ENCODE results near the gene DNPH1.

DNPH1 gene

GRCh38 chr6:43211955-43212354 lies 17.3 kb downstream of the DNPH1 start:
- DNase-seq, result no peak

GRCh38 chr6:43207286-43207685 lies 22.0 kb downstream of the DNPH1 start:
- no peak for DNase-seq

DNA sequence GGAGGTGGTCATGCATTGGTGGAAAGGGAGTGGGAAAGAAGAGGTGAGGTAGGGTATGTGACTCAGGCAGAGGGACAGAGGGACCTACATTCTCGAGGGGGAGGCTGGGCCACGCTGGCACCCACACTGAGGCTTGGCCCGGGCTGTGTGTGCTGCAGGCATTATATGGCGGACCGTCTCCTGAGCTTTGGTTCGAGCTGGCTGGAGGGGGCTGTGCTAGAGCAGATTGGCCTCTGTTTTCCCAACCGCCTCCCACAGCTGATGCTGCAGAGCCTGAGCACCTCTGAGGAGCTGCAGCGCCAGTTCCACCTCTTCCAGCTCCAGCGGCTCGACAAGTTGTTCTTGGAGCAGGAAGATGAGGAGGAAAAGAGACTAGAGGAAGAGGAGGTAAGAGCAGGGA lies 23.4 kb downstream of the DNPH1 start:
- DNase-seq, result no peak

- DNase-seq, result no peak
Observed at GRCh38 chr6:43204271-43205105, 24.8 kb downstream of the DNPH1 start.

- no peak for DNase-seq
Observed at GRCh38 chr6:43203718-43204095, 25.6 kb downstream of the DNPH1 start.

GRCh38 chr6:43203029-43203717 lies 26.1 kb downstream of the DNPH1 start:
- DNase-seq, result no peak

GRCh38 chr6:43202451-43202850 lies 26.8 kb downstream of the DNPH1 start:
- DNase-seq, result no peak

- no peak for DNase-seq
Observed at GRCh38 chr6:43200541-43200940, 28.7 kb downstream of the DNPH1 start.

- DNase-seq, result no peak
Observed at GRCh38 chr6:43199912-43200311, 29.4 kb downstream of the DNPH1 start.

GRCh38 chr6:43196337-43196736 lies 32.9 kb downstream of the DNPH1 start:
- DNase-seq, result no peak

DNA sequence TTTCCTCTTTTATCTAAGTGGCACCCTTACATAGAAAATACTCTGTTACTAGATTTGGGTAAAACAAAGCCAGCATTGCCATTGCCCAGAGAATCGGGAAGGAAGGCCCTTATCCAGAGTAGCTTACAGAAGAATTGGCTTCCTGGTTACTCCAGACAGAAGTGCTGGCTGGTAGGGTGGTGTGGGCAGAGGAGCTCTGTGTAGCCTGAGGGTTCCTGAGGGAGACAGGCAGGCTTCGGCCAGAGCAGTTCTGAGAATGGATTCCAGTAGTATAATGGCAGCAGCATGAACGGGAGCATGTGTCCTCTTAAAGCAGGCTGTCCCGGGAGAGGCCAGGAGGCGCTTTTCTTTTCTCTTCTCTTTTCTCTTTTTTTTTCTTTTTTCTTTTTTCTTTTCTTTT lies 35.4 kb downstream of the DNPH1 start:
- DNase-seq, result no peak

DNA sequence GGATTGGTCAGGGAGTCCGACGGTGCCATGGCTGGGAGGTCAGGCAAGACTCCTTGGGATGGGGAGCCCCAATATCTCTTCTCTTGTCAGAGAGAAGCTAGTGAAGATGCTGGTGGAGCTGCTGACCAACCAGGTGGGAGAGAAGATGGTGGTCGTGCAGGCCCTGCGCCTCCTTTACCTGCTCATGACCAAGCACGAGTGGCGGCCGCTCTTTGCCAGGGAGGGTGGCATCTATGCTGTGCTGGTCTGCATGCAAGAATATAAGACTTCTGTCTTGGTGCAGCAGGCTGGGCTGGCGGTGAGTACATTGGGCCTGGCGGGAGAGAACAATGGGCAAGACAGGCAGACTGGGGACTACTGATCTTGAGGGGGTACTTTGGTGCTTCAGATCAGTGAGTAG lies 36.4 kb downstream of the DNPH1 start:
- no peak for DNase-seq

DNA sequence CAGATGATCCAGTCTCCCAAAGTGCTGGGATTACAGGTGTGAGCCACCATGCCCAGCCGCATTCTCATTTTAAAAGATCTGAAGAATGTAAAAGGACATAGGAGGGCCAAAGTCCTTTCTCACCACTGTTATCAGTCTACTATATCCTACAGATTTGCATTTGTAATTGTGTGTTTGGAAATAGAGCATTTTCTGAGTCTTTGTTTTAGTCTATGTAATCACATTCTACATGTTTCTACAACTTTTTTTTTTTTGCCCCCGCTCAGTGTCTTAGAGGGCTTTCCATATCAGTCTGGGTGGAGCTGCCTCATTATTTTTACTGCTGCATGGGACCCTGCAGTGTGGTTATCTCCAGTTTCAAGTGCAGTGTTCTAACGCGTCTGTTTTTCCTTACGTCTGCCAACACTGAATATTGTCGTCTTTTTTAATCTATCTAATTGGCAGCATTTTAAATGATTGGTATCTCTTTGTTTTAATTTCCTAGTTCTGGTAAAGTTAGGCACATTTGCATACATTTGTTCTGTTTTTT lies 39.4 kb downstream of the DNPH1 start:
- no peak for DNase-seq

DNA sequence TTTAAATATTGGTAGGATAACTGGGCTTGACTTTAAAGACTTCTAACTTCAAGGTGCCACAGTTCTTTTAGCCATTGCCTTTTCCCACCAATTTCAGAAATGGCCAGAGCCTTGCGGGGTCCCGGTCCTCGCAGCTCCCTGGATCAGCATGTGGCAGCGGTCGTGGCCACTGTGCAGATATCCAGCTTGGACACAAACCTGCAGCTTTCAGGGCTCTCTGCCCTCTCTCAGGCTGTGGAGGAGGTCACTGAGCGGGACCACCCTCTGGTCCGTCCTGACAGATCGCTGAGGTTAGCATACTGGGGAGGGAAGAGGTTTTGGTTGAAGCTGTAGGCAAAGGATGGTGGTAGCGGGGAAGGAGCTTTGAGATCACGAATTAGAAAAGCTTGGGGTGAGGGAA lies 40.9 kb downstream of the DNPH1 start:
- DNase-seq, result no peak

DNA sequence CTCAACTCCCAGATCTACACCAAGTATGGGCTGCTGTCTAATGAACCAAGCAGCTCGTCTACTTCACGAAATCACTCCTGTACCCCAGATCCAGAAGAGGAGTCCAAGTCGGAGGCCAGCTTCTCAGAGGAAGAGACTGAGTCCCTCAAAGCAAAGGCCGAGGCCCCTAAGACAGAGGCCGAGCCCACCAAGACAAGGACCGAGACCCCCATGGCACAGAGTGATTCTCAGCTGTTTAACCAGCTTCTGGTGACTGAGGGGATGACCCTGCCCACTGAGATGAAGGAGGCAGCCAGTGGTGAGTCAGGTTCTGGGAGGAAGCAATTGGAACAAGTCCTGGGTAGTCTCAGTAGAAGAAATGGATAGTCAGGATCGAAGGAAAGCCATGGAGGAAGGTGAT lies 41.5 kb downstream of the DNPH1 start:
- no peak for DNase-seq

DNA sequence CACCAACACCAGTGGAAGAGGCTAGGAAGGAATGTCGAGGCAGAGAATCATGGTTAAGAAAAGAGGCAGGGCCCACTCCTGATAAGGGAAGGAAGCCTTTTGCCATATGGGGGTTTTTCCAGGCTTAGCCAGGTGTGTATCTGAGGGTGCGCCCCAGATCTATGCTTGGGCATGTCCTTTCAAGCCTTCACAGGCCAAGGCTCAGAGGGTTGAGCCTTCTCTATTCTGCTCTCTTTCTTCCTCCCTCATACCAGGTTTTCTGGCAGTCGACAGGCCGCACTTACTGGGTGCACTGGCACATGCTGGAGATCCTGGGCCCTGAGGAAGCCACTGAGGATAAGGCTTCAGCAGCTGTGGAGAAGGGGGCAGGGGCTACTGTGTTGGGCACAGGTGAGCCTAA lies 42.6 kb downstream of the DNPH1 start:
- no peak for DNase-seq

DNA sequence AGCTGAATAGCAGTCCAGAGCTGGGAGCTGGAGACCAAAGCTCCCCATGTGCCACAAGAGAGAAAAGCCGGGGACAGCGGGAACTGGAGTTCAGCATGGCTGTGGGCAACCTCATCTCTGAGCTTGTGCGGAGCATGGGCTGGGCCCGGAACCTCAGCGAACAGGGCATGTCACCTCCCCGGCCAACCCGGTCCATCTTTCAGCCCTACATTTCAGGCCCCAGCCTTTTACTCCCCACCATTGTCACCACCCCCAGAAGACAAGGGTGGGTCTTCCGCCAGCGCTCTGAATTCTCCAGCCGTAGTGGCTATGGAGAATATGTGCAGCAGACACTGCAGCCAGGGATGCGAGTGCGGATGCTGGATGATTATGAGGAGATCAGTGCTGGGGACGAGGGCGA lies 43.3 kb downstream of the DNPH1 start:
- DNase-seq, result no peak

DNA sequence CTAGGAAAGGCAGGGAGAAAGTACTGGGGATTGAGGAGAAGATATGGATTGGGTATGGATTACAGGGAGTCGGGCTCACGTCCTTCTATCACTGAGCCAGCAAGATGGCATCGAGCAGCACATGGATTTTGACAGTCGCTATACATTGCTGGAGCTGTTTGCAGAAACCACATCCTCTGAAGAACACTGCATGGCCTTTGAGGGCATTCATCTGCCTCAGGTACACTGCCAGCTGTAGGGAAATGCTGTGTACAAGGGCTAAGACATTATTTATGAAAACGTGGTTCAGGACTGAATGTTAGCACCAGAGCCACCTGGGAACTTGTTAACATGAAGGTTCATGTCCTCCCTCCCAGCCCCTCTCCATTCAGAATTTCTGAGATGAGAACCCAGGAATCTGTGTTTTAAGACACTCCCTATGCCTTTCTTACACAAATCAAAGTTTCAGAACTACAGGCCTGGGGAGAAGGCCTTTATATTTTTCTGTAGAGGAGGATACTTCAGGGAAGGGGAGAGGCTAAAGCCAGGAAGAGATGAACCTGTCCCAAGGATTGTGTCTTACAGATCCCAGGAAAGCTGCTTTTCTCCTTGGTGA lies 43.8 kb downstream of the DNPH1 start:
- no peak for DNase-seq

- DNase-seq, result no peak
Observed at GRCh38 chr6:43184268-43184985, 44.9 kb downstream of the DNPH1 start.

DNA sequence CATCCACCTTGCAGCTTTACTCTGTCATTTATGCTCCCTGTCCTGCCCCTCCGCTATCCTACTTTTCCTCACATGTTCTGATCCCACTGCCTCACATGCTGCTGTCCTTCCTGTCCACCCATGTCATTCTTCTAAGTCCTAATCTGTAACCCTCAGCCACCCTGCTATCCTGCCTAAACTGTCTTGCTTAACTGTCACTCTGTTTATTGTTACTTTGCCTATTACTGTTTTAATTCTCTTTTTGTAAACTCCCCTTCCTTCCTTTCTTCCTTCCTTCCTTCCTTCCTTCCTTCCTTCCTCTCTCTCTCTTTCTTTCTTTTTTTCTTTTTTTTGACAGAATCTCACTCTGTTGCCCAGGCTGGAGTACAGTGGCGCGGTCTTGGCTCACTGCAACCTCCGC lies 45.8 kb downstream of the DNPH1 start:
- DNase-seq, result no peak

GRCh38 chr6:43181942-43182860 lies 47.1 kb downstream of the DNPH1 start, which contains the start of gene CUL9:
Gene CUL9 (plus strand): TSS chr6:43182196. CDS start chr6:43184311, 2,115 bp downstream.
- DNase-seq, result peak; percentile 76 to 79

DNA sequence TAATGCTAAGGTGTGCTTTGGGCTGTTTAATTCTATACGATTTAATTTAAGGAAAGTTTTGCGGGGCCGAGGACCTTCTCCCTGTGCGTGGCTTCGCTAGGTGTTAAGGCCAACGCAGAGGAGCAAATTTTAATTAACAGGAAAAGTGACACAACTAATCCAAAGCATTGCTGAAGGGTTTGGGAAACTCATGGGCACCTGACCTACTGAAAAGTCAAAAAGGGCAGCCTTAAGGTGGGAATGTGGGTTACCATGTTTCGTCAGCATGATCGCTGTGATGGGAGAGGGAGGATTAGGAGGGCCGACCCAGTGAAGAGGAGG lies 47.7 kb downstream of the DNPH1 start:
- no peak for DNase-seq

Measured in stimulated activated CD4-positive, alpha-beta T cell treated with anti-CD3 and anti-CD28 coated beads, Interleukin-4, amount 100 ng/mL, for 4 hours (primary cell).